Neural crest cell (in vitro differentiated cells): ENCODE data around the gene CD300LG. TPM values are rescaled to one million over a fixed set of nuclear protein-coding genes. Genes with fewer than 3 reads are reported as not detected.
A peak's percentile ranks its signal among the peaks of the same experiment; 100 is the strongest.

Source experiments
- DNase-seq: peaks from one replicate; pipeline ENCODE4 v3.0.0; 2021; ENCODE audit warnings: low read depth, mixed read lengths, low spot score
- H3K27ac Mint-ChIP-seq: one replicate; pipeline ENCODE4 v1.8.0; 2021; ENCODE audit warnings: mild to moderate bottlenecking, mixed read lengths; ENCODE audit not compliant: unreplicated experiment
- H3K27me3 Mint-ChIP-seq: 2 replicates; pipeline ENCODE4 v1.8.0; 2021; ENCODE audit warnings: low read depth, mild to moderate bottlenecking, mixed read lengths
- H3K36me3 Mint-ChIP-seq: 2 replicates; pipeline ENCODE4 v1.8.0; 2021; ENCODE audit warnings: low read depth, mild to moderate bottlenecking, mixed read lengths
- H3K4me1 Mint-ChIP-seq: 2 replicates; pipeline ENCODE4 v1.8.0; 2021; ENCODE audit warnings: mixed read lengths
- H3K4me3 Mint-ChIP-seq: one replicate; pipeline ENCODE4 v1.8.0; 2021; ENCODE audit warnings: mild to moderate bottlenecking, mixed read lengths
- H3K9me3 Mint-ChIP-seq: 2 replicates; pipeline ENCODE4 v1.8.0; 2021; ENCODE audit warnings: mixed read lengths
- CTCF ChIP-seq: fragments of 200-600 bp; sonication (generic); conservative IDR thresholded peaks from 2 replicates; pipeline ENCODE4 v1.5.0; 2021; ENCODE audit warnings: antibody characterized with exemption, mild to moderate bottlenecking
- total RNA-seq: library from RNA; stranded (reverse); gene quantifications from 2 replicates; pipeline ENCODE4 v1.2.1, GENCODE V29; 2021

CD300LG gene
- total RNA-seq, 1 donor from 2014 or later = not detected

GRCh38 chr17:43846221-43846712, 709 bp upstream of the CD300LG start:
- Mint-ChIP-seq H3K36me3 (no peaks in the 10 kb centered on the region), H3K9me3 (no peaks in the 10 kb centered on the region), H3K4me3 (no peak overlapping the region), H3K4me1 (peaks cover 15% of the 10 kb centered on the region), H3K27ac (no peak overlapping the region), H3K27me3 (peaks cover 6% of the 10 kb centered on the region)
- TF ChIP-seq CTCF = peak; percentile 92
- DNase-seq = peak; percentile 95

GRCh38 chr17:43848601-43849000, 1.6 kb downstream of the CD300LG start:
- Mint-ChIP-seq H3K27ac (no peak overlapping the region), H3K36me3 (no peaks in the 10 kb centered on the region), H3K9me3 (no peaks in the 10 kb centered on the region), H3K27me3 (no peaks in the 10 kb centered on the region), H3K4me3 (no peak overlapping the region), H3K4me1 (peaks cover 19% of the 10 kb centered on the region)
- TF ChIP-seq CTCF = no peak
- no peak for DNase-seq

GRCh38 chr17:43849116-43849515, 2.1 kb downstream of the CD300LG start:
- no peak for TF ChIP-seq CTCF
- no peak for DNase-seq
- Mint-ChIP-seq H3K27me3 (no peaks in the 10 kb centered on the region), H3K4me3 (no peak overlapping the region), H3K36me3 (no peaks in the 10 kb centered on the region), H3K9me3 (no peaks in the 10 kb centered on the region), H3K27ac (no peak overlapping the region), H3K4me1 (peaks cover 19% of the 10 kb centered on the region)

GRCh38 chr17:43852571-43852970, 5.6 kb downstream of the CD300LG start:
- Mint-ChIP-seq H3K9me3 (no peaks in the 10 kb centered on the region), H3K27ac (no peak overlapping the region), H3K27me3 (no peaks in the 10 kb centered on the region), H3K4me1 (peaks cover 10% of the 10 kb centered on the region), H3K36me3 (no peaks in the 10 kb centered on the region), H3K4me3 (no peak overlapping the region)
- no peak for TF ChIP-seq CTCF
- DNase-seq = no peak

GRCh38 chr17:43853546-43853945, 6.6 kb downstream of the CD300LG start:
- Mint-ChIP-seq H3K4me1 (peaks cover 17% of the 10 kb centered on the region), H3K9me3 (no peaks in the 10 kb centered on the region), H3K27ac (no peak overlapping the region), H3K36me3 (no peaks in the 10 kb centered on the region), H3K4me3 (no peak overlapping the region), H3K27me3 (no peaks in the 10 kb centered on the region)
- no peak for DNase-seq
- no peak for TF ChIP-seq CTCF

GRCh38 chr17:43854498-43854897, 7.5 kb downstream of the CD300LG start:
- no peaks in the 10 kb centered on the region for H3K27me3 Mint-ChIP-seq

More at GRCh38 chr17:43854498-43854897, 7.5 kb downstream of the CD300LG start:
- DNase-seq = no peak
- TF ChIP-seq CTCF = no peak
- no peaks in the 10 kb centered on the region for H3K36me3 Mint-ChIP-seq
- H3K9me3 Mint-ChIP-seq = no peaks in the 10 kb centered on the region
- no peak overlapping the region for H3K4me3 Mint-ChIP-seq
- no peak overlapping the region for H3K27ac Mint-ChIP-seq
- H3K4me1 Mint-ChIP-seq = peaks cover 19% of the 10 kb centered on the region
